HAP-1 (cell line): ENCODE results near the gene MPP2.
"Not testable (repeated sequence)": the region's sequence is repeated elsewhere in the genome, so short reads cannot be mapped to it uniquely, and the experiment has no call there.

Experiments used
- DNase-seq, 2 experiments: peaks; one replicate each; pipeline ENCODE4 v3.0.0-alpha.2; 2016 to 2020; ENCODE audit warnings: low spot score in 2 of 2
- H3K27me3 ChIP-seq: fragments of 250-450 bp; sonication (Bioruptor Pico); 2 replicates; pipeline ENCODE4 v1.5.1; 2020; ENCODE audit warnings: low read depth, mild to moderate bottlenecking, moderate library complexity
- H3K36me3 ChIP-seq: fragments of 250-450 bp; sonication (Bioruptor Pico); replicated peaks from 2 replicates; pipeline ENCODE4 v1.5.1; 2020; ENCODE audit warnings: mild to moderate bottlenecking
- H3K4me1 ChIP-seq: fragments of 250-450 bp; sonication (Bioruptor Pico); 2 replicates; pipeline ENCODE4 v1.5.1; 2020; ENCODE audit warnings: mild to moderate bottlenecking
- H3K4me3 ChIP-seq: fragments of 250-450 bp; sonication (Bioruptor Pico); 2 replicates; pipeline ENCODE4 v1.5.1; 2020; ENCODE audit warnings: mild to moderate bottlenecking, moderate library complexity
- H3K9me3 ChIP-seq: fragments of 250-450 bp; sonication (Bioruptor Pico); 2 replicates; pipeline ENCODE4 v1.5.1; 2020; ENCODE audit warnings: mild to moderate bottlenecking, moderate library complexity
- in situ Hi-C: fragments of 300-500 bp; cut with MboI; formaldehyde crosslinking; loops from 3 replicates; pipeline ENCODE4 v1.14.3; 2020; ENCODE audit warnings: low sequenced_read_pairs, inconsistent platforms, mixed read lengths

MPP2 gene

DNA sequence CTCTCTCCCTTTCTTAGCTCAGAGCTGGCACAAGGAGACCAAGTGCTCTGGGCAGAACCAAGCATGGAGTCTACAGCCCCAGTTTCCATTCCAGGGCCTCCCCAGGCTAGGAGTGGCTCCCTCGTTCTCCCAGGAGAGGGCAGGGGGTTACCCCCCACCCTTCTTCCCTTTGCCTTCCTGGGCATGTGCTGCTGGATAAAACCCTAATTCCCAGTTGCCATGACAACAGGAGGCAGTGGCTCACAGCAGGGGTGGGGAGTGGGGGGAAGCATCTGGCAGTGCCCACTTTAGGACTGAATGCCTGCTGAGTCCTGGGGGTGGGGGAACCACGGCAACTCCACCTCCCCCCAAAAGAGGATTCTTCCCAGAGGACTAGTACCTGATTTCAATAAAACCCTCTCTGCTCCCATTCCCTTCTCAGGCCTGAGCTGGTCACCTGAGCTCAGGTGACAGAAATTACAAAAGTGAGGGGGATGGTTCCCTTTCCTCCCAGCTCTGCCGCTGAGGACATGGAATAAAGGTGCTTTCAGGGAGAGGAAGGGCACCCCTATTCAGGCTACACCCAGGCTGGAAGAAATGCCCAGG lies 1.8 kb downstream of the MPP2 start:
- no peak for DNase-seq
- Histone ChIP-seq H3K9me3 (no peaks in the 10 kb centered on the region), H3K36me3 (no peaks in the 10 kb centered on the region), H3K4me3 (no peak overlapping the region), H3K4me1 (peaks cover 21% of the 10 kb centered on the region), H3K27me3 (no peaks in the 10 kb centered on the region)
- in situ Hi-C loops, result no loop called here

DNA sequence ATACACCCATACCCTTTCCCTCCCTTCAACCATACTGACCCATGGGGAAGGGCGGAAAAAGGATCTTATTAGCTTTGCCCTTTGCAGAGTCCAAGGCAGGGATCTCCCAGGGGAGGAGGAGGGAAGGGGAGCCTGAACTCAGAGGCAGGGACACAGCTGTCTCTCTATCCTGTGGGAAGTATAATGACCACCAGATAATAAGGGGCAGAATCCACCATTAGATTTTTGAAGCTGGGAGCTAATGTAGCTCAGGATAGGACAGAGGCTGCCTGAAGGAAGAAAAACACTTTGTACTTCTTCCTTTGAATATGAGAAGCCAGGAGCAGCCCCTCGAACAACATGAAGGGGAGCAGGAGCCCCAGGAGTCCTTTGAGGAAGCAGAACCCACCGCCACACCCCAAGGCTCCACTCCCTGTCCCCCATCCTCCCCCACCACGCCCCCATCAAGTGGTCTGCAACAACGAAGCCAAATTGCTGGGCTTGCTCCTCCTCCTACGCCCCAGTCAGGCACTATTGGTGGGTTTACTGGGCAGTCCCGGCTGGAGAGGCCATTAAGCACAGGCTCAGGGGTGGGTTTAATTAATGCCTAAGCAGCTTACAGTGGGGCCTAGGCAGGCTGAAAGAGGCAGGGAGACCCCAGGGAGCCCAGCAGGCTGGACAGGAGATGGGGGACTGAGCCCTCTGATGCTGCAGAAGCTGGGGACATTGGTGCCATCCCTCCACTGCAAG lies 5.3 kb downstream of the MPP2 start:
- in situ Hi-C loops, result no loop called here
- DNase-seq, result no peak
- H3K4me1 ChIP-seq, result peaks cover 18% of the 10 kb centered on the region
- no peak overlapping the region for H3K4me3 ChIP-seq
- no peaks in the 10 kb centered on the region for H3K36me3 ChIP-seq
- H3K9me3 ChIP-seq, result no peaks in the 10 kb centered on the region
- H3K27me3 ChIP-seq, result no peaks in the 10 kb centered on the region

DNA sequence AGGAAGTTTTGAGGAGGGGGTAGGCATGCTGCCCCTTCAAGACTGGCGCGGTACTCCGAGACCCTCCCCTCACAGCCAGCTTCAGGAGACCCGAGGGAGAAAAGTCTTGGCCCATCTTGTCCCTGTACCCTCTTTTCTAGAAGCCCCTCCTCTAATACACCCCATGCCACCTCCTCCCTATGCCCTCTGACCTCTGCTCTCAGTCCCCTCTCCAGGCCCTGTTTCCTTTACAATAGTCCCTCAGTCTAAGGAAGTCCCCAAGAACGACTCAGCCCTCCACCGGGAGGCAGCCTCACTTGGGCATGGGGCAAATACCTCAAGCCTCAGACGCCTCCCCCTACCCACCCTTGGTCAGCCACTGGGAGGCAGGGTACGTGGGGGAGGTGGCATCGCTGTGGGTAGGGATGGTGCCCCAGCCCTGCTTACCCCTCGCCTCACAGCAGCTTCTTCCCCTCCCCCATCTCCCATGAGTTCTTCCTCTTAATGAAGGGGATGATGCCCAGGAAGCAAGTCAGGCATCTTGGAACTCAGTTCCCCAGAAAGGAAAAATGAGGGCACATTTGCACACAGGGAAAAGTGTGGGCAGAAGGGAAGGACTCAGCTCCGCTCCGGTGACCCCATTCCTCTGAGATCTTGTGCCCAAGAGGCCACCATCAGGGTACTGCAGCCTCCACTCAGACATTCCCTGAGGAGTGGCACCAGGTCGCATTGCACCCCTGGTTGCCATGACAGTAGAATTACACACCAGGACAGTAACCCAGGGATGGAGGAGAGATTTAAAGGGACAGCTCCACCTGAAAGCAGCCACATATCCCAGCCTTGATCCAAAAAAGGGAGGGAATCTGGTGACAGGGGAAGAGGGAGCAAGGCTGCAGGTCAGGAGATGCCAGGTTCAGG lies 6.2 kb downstream of the MPP2 start:
- Histone ChIP-seq H3K27me3 (no peaks in the 10 kb centered on the region), H3K36me3 (no peaks in the 10 kb centered on the region), H3K9me3 (no peaks in the 10 kb centered on the region), H3K4me1 (peaks cover 14% of the 10 kb centered on the region), H3K4me3 (peak overlapping the region; percentile 47)
- DNase-seq, result no peak
- in situ Hi-C loops, result no loop called here

DNA sequence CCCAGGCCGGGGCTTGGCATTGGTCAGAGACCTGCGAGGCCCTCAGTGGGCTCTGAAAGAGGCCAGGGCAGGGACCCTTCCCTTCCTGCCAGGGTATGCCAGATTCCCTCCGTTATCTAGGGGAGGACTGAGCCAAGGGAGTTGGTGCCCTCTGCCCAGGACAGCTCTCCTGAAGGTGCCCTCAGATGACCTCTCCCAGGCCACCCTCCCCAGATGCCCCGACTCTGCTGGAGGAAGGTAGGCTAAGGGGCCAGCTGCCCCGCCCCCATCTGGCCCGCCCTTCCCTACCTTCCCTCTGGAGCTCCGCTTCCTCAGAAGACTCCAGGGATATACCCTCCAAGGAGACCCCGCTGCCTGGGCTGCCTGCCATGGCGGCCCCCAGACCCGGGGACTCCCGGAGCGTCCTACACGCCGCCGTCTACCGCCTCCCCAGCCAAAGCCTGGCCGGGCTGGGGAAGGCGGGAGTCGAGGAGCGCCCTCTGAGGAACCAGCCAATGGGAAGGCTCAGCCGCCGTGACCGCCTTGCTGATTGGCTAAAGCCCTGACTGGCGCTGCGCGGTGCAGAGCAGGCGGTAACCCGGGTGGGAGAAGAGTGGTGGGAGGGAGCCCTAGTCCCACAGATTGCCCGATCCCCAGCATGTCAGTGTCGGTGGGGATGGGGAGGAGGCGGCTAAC lies 7.0 kb downstream of the MPP2 start:
- H3K4me1 ChIP-seq, result peaks cover 11% of the 10 kb centered on the region
- no peaks in the 10 kb centered on the region for H3K36me3 ChIP-seq
- in situ Hi-C loops, result no loop called here
- H3K27me3 ChIP-seq, result no peaks in the 10 kb centered on the region
- no peaks in the 10 kb centered on the region for H3K9me3 ChIP-seq
- DNase-seq, result peak; percentile 87 to 95
- H3K4me3 ChIP-seq, result peak overlapping the region; percentile 47

DNA sequence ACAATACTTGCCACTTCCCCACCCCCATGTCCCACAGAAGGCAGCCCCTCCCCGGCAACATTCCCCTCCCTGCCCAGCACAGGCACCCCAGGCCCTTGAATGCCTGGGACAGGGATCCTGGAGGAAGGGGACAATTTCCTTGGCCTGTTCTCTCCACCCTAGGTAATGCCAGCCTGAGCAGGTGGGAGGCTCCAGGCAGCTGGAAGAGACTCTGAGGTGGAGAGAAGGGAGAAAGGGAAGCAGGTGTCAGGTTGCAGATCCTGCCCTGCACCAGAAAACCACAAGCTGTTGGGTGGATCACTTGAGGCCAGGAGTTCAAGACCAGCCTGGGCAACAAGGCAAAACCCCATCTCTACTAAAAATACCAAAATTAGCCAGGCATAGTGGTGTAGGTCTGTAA lies 8.9 kb downstream of the MPP2 start:
- H3K36me3 ChIP-seq, result no peaks in the 10 kb centered on the region
- no peak for DNase-seq
- in situ Hi-C loops, result no loop called here
- H3K4me1 ChIP-seq, result peaks cover 11% of the 10 kb centered on the region
- no peaks in the 10 kb centered on the region for H3K9me3 ChIP-seq
- H3K27me3 ChIP-seq, result no peaks in the 10 kb centered on the region
- no peak overlapping the region for H3K4me3 ChIP-seq

DNA sequence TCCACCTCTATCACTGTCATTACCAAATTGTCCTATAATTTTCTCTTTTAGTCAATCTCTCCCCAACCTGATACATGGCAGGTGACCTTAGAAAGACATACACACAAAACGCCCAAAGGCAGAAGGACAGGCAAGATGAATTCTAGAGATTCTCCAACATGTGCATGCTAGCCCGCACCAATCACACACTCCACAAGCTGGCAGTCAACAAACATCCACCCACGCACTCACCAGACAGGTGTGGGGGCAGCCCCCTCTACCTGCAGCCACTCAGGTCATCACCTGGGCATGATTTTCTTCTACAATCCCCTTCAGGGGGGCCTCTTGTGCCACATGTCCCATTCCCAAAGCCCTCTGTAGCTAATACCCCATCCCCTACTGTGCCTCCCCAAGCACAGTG lies 9.5 kb downstream of the MPP2 start:
- in situ Hi-C loops, result no loop called here
- Histone ChIP-seq H3K27me3 (no peaks in the 10 kb centered on the region), H3K4me3 (no peak overlapping the region), H3K4me1 (peaks cover 11% of the 10 kb centered on the region), H3K9me3 (no peaks in the 10 kb centered on the region), H3K36me3 (no peaks in the 10 kb centered on the region)
- DNase-seq, result no peak

DNA sequence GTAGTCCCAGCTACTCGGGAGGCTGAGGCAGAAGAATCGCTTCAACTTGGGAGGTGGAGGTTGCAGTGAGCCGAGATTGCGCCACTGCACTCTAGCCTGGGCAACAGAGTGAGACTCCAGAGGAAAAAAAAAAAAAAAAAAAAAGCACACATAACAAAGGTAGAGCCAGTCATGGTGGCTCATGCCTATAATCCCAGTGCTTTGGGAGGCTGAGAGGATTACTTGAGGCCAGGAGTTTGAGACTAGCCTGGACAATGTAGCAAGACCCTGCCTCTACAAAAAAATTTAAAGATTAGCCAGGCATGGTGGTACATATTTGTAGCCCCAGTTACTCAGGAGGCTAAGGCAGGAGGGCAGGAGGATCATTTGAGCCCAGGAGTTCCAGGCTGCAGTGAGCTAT lies 12.8 kb downstream of the MPP2 start:
- H3K4me1 ChIP-seq, H3K27me3 ChIP-seq, DNase-seq, H3K4me3 ChIP-seq, H3K9me3 ChIP-seq, H3K36me3 ChIP-seq, in situ Hi-C loops: not testable (repeated sequence)

DNA sequence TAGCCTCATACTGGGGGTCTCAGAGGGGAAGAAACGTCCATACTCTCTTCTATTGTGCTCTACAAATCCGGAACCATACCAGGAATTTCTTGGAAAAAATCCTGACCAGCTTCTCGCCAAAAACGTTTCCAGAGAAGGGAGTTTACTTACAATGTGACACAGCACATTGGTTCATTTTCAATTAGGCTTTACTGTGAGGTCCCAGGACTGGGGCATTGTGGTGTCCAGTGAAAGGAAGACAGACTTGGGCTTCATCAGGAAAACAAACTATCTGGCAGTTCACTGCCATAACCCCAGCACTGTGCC lies 14.7 kb downstream of the MPP2 start:
- H3K36me3 ChIP-seq, result no peaks in the 10 kb centered on the region
- H3K4me3 ChIP-seq, result no peak overlapping the region
- in situ Hi-C loops, result no loop called here

DNA sequence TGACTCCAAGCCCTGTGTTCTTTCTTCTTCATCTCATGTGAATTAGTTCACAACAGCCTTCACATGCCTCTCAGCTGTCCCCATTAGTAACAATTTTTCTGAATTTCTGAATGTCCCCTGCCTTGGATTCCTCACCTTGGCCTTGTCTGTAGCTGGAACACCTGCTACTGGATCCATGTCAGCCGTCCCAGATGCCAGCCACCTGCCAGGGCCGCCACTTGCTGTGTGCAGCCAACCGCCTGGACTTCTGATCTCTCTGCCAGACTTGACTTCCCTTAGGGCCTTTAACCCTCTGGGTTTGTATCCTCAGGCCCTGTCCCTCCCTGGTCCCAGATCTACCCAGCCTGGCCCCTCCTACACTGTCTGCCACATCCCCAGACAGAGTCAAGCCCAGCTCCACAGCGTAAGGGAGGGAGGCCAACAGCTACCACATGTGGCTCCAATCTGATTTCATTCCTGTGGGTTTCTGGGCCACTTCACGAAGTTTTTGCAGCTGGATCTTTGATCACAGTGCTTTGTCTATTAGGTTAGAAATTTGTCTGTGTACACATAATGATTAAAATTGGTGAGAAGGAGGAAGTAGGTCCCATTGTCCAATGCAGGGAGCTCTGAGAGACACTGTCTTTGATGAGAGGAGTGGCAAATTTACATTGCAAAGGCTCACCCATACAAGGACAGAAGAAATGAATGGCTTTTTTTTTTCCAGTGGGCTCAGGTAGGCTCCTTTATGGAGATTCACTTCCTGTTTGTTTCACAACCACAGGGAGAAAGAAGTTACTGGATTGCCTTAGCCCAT lies 15.3 kb downstream of the MPP2 start:
- Histone ChIP-seq H3K4me1 (peaks cover 6% of the 10 kb centered on the region; the same call in 1 of the 2 replicates), H3K27me3 (no peaks in the 10 kb centered on the region), H3K9me3 (no peaks in the 10 kb centered on the region), H3K4me3 (no peak overlapping the region), H3K36me3 (no peaks in the 10 kb centered on the region)
- peak in 1 of 2 experiments; percentile 6 for DNase-seq
- in situ Hi-C loops, result no loop called here

More for the DNA sequence above, 14.7 kb downstream of the MPP2 start:
- Histone ChIP-seq H3K9me3 (no peaks in the 10 kb centered on the region), H3K27me3 (no peaks in the 10 kb centered on the region), H3K4me1 (peaks cover 6% of the 10 kb centered on the region; the same call in 1 of the 2 replicates)
- DNase-seq, result no peak

DNA sequence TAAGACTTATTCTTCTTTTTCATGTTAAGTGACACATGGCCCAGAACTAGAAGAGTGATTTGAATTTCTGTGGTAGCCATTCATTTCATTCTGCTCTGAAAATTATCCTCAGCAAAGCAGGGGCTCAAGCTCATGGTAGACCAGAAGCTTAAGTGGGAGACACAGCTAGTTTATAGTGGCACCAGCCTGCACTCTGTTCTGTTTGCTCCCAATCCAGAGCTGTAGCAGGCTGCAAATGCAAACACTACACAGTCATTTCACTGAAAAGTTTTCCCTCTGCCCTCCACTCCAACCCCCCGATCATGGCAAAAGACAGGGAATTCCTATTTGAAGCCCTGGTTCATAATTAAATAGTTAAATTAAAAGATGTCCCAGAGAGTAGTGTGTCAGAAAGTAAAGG lies 17.1 kb downstream of the MPP2 start:
- H3K36me3 ChIP-seq, result no peaks in the 10 kb centered on the region
- no peaks in the 10 kb centered on the region for H3K9me3 ChIP-seq
- H3K4me1 ChIP-seq, result peaks cover 6% of the 10 kb centered on the region; the same call in 1 of the 2 replicates
- H3K4me3 ChIP-seq, result no peak overlapping the region
- H3K27me3 ChIP-seq, result no peaks in the 10 kb centered on the region
- DNase-seq, result no peak
- in situ Hi-C loops, result no loop called here

DNA sequence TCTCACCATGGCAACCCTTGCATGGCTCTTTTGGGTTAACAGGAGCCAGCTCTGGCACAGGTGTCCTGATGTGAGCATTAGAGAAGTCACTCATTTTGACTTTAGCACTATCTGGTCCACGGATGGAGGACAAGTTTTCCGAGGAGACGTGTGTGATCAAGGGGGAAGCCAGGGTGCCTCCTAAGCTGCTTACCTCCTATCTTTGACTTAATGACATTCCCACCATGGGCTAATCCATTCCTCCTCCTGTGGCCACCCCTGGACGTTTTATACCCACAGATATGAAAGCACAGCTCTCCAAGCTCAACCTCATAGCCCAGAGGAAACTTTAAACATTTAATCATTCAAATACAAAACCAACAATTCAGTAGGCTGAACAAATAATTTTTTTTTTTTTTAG lies 18.8 kb downstream of the MPP2 start:
- Histone ChIP-seq H3K4me1 (peaks cover 6% of the 10 kb centered on the region; the same call in 1 of the 2 replicates), H3K27me3 (no peaks in the 10 kb centered on the region), H3K36me3 (no peaks in the 10 kb centered on the region), H3K4me3 (no peak overlapping the region), H3K9me3 (no peaks in the 10 kb centered on the region)
- no peak for DNase-seq
- in situ Hi-C loops, result no loop called here

DNA sequence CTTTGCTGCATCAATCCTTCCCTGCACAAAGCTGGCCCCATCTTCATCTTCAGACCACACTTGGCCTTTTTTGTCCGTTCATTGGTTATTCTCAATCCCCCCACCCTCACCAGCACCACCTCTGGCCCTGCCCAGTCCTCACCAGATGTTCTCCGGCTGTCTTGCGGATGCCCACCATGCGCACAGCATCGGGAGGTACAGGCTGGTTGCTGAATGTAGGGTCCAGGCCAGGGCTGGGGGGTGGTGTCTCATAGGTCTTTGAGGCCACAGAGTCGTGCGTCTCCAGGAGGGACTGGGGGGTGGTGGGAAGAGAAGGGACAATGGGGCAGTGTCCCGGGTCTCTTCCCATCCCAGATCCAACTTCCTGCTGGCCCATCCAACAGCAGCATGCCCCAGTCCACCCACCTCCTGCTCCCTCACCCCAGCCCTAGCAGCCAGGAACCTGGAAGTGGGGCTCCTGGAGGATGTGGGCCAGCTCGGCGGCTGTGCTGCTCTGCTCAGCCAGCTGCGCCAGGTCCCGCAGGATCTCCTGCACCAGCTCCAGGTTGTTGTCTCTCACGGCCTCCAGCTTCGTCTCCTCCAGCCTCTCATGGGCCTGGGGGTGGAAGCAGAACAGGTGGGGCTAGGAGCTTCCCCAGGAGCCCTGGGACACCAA lies 24.4 kb downstream of the MPP2 start:
- H3K27me3 ChIP-seq, result no peaks in the 10 kb centered on the region
- no peaks in the 10 kb centered on the region for H3K36me3 ChIP-seq
- H3K4me3 ChIP-seq, result no peak overlapping the region
- in situ Hi-C loops, result no loop called here
- H3K4me1 ChIP-seq, result no peaks in the 10 kb centered on the region
- DNase-seq, result no peak
- H3K9me3 ChIP-seq, result no peaks in the 10 kb centered on the region
